Choroid plexus epithelial cell (primary cell): ENCODE results near the gene GRIA3.

ENCODE experiments used
- DNase-seq: peaks from one replicate; pipeline ENCODE4 v3.0.0-alpha.2; 2010; ENCODE audit warnings: low read depth
- H3K4me3 ChIP-seq: 2 replicates; pipeline ENCODE4 v1.5.1; 2011; ENCODE audit warnings: low read depth, mild to moderate bottlenecking, control low read depth, low read length, moderate library complexity
- TF ChIP-seq, protein P1 (sequence below): conservative IDR thresholded peaks from 2 replicates; pipeline ENCODE4 v1.5.1; 2011; ENCODE audit warnings: low read depth, mild to moderate bottlenecking, control low read depth, inconsistent platforms, low read length, moderate library complexity

Gene GRIA3

GRCh38 chrX:123263270-123263669 is 79.2 kb downstream of the GRIA3 start:
- H3K4me3 ChIP-seq, result no peak overlapping the region
- no peak for DNase-seq
- TF ChIP-seq, protein P1, sequence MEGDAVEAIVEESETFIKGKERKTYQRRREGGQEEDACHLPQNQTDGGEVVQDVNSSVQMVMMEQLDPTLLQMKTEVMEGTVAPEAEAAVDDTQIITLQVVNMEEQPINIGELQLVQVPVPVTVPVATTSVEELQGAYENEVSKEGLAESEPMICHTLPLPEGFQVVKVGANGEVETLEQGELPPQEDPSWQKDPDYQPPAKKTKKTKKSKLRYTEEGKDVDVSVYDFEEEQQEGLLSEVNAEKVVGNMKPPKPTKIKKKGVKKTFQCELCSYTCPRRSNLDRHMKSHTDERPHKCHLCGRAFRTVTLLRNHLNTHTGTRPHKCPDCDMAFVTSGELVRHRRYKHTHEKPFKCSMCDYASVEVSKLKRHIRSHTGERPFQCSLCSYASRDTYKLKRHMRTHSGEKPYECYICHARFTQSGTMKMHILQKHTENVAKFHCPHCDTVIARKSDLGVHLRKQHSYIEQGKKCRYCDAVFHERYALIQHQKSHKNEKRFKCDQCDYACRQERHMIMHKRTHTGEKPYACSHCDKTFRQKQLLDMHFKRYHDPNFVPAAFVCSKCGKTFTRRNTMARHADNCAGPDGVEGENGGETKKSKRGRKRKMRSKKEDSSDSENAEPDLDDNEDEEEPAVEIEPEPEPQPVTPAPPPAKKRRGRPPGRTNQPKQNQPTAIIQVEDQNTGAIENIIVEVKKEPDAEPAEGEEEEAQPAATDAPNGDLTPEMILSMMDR, result no peak

DNA sequence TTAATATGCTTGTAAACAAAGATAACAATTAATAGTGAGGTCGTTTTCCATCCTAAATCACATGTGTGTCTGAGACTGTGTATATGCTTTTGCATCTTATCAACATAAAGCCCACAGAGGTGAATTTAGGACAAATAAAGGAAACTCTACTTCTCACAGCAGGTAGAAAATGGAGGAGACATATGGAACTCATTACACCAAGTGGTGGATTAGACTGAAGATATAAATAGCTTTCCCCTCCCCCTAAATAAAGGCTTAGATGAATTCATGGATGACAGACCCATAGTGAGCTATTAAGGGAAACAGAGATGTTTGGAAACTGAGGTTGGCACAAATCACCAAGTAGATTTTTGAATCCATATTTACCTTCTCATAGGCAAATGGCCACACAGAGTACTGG is 79.7 kb downstream of the GRIA3 start:
- H3K4me3 ChIP-seq, result no peak overlapping the region
- no peak for DNase-seq
- TF ChIP-seq, protein P1, result no peak

DNA sequence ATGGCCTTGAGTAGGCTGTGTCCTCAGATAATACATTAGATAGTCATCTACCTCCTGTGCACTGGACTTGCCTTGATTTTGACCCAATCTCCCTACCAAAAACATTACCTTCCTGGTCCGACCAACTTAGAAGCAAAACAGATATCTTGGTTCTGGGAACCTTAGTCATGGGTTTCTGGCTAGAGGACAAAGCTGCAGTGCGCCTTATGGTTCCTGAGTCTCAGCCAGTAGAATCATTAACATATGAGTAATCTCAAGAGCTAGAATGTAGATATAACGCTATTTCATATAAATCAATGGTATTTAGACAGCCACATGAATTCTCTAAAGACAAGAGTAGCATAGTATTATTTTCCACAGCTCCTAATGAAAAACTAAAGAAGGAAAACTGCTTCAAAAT is 83.1 kb downstream of the GRIA3 start:
- H3K4me3 ChIP-seq, result no peak overlapping the region
- TF ChIP-seq, protein P1, result no peak
- DNase-seq, result peak; percentile 28

DNA sequence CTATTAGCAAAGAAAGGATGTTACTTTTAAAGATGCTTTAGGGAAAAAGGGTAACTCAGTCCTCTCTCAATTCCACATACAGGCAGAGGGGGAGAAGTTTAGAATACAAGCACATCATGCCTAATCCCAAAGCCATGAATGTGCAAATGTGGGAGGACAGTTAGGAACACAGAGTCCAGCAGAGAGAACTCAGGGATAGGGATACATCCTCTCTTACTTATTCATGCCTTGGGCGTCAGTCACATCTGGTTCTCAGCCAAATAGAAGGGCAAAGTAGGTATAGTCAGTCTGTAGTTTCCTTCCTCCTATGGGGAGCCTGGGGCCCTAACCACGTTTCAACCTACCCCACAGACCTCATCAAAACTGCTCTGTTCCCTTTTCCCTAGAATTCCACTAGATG is 87.8 kb downstream of the GRIA3 start:
- TF ChIP-seq, protein P1, result no peak
- no peak overlapping the region for H3K4me3 ChIP-seq

DNA sequence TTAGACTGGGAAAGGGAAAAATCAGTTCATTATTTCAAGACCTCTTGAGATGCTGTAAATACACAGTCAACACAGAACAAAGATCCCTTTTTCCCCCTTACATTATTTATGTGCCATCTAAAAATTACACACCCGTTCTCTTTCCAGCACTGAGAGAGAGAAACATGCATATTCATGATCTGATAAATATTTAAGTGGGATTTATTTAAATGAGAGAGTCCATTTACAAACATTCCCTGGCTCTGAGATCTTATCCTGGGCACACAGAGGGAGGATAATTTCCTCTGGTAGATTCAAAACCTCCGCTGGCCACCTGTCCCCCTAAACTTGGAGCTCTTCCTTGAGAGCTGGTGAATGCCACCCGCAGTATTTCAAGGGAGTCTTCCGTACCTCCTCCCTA is 88.6 kb downstream of the GRIA3 start:
- no peak for DNase-seq
- H3K4me3 ChIP-seq, result no peak overlapping the region
- TF ChIP-seq, protein P1, result no peak

More for the DNA sequence above, 87.8 kb downstream of the GRIA3 start:
- DNase-seq, result no peak

- H3K4me3 ChIP-seq, result no peak overlapping the region
- TF ChIP-seq, protein P1, result no peak
These were observed 90.7 kb downstream of the GRIA3 start for GRCh38 chrX:123274796-123275195.

DNA sequence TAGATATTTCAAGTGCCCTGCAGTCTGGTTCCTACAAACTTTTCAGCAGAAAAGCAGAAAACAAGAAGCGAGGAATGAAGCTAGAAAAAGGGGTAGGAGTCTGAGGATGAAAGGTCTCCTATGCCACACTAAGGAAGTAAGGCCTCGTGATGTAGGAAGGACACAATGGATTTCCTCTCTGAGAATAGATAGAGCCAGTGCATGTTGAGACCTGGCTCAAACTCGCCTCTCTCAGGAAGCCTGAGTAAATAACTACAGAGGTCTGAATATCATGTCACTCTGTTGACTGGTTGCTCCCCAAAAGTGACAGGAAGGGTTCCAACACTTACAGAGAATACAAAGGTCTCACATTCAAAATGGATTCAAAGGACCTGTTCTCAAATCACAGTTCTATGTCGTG is 93.3 kb downstream of the GRIA3 start:
- TF ChIP-seq, protein P1, result no peak
- H3K4me3 ChIP-seq, result no peak overlapping the region
- no peak for DNase-seq

More at GRCh38 chrX:123274796-123275195, 90.7 kb downstream of the GRIA3 start:
- DNase-seq, result peak; percentile 8
